HCT116 (cell line): ENCODE measurements around the gene EIF4E3. TPM values are rescaled to one million over a fixed set of nuclear protein-coding genes. Genes with fewer than 3 reads are reported as not detected.

Source experiments
- ATAC-seq: fragments of 200-7000 bp; cut with Tn5 transposase; 2 replicates; pipeline ENCODE4 v1.9.1; 2020; ENCODE audit warnings: mild to moderate bottlenecking, moderate library complexity
- BruUV-seq: library from RNA; stranded (reverse); fragments of 400-500 nt; replicated peaks from 2 replicates; lab custom pipeline; 2021; lab: Mats Ljungman, UMichigan
- CTCF ChIA-PET: fragments of 300-600 bp; sonication (Branson Sonifier 250); formaldehyde crosslinking; loops from one replicate; lab custom pipeline; 2021; ENCODE audit warnings: antibody characterized with exemption; lab: Charles Lee
- POLR2A ChIA-PET: fragments of 300-600, 350-600 bp; sonication (Branson Sonifier 250); formaldehyde crosslinking; loops from one replicate; lab custom pipeline; 2021; ENCODE audit warnings: antibody characterized with exemption; lab: Charles Lee
- RAD21 ChIA-PET, 2 experiments: fragments of 300-600 bp; sonication (Branson Sonifier 250); formaldehyde crosslinking; loops; one replicate each; lab custom pipeline; 2023; ENCODE audit warnings: low total read pairs in 2 of 2; ENCODE audit not compliant: uncharacterized antibody in 2 of 2, unreplicated experiment in 2 of 2, low non-redundant PET in 1 of 2; lab: Charles Lee
- DNase-seq: peaks from one replicate; pipeline ENCODE4 v3.0.0-alpha.2; 2010; ENCODE audit warnings: low read depth, low spot score
- H2AFZ ChIP-seq: fragments of 200-600 bp; shearing (Covaris generic), sonication (generic); 2 replicates; pipeline ENCODE4 v1.6.1; 2017; ENCODE audit warnings: low read depth, mixed run types, mixed read lengths, antibody characterized with exemption, low read length; ENCODE audit not compliant: poor library complexity, severe bottlenecking
- H3K27ac ChIP-seq: 2 replicates; pipeline ENCODE4 v1.5.1; 2012; ENCODE audit warnings: low read depth, low read length
- H3K27me3 ChIP-seq: fragments of 200-600 bp; sonication (generic); 2 replicates; pipeline ENCODE4 v1.6.1; 2016; ENCODE audit warnings: mixed run types, low read length, mixed read lengths; ENCODE audit not compliant: insufficient read depth
- H3K36me3 ChIP-seq, 2 experiments: fragments of 200-500 bp in 1 of 2; fragments of 200-600 bp in 1 of 2; sonication (Bioruptor generic) in 1 of 2; sonication (generic) in 1 of 2; 2 replicates each; pipeline versions ENCODE4 v1.5.1 to v1.6.1; 2014 to 2016; ENCODE audit warnings: low read length in 2 of 2, inconsistent platforms in 1 of 2, mixed read lengths in 1 of 2, mixed run types in 1 of 2; ENCODE audit not compliant: insufficient read depth in 2 of 2, control insufficient read depth in 1 of 2
- H3K4me1 ChIP-seq, 2 experiments: fragments of 200-600 bp in 1 of 2; sonication (generic) in 1 of 2; 2 replicates each; pipeline versions ENCODE4 v1.5.1 to v1.6.1; 2012 to 2017; ENCODE audit warnings: low read length in 2 of 2, inconsistent platforms in 1 of 2, mild to moderate bottlenecking in 1 of 2, mixed read lengths in 1 of 2, mixed run types in 1 of 2, moderate library complexity in 1 of 2; ENCODE audit not compliant: insufficient read depth in 2 of 2, control insufficient read depth in 1 of 2
- H3K4me2 ChIP-seq: fragments of 200-600 bp; sonication (generic); 2 replicates; pipeline ENCODE4 v1.6.1; 2017; ENCODE audit warnings: mixed run types, low read length, mixed read lengths
- H3K4me3 ChIP-seq, 2 experiments: fragments of 200-600 bp in 1 of 2; sonication (generic) in 1 of 2; replicated peaks in 1 of 2; 2 replicates each; pipeline ENCODE4 v1.5.1; 2011 to 2016; ENCODE audit warnings: low read length in 2 of 2, control low read depth in 1 of 2, low read depth in 1 of 2, mild to moderate bottlenecking in 1 of 2, mixed read lengths in 1 of 2, mixed run types in 1 of 2
- H3K79me2 ChIP-seq: fragments of 200-600 bp; sonication (generic); 2 replicates; pipeline ENCODE4 v1.6.1; 2017; ENCODE audit warnings: mild to moderate bottlenecking, mixed run types, low read length, moderate library complexity, mixed read lengths; ENCODE audit not compliant: insufficient read depth
- H3K9ac ChIP-seq: fragments of 200-600 bp; sonication (generic); 2 replicates; pipeline ENCODE4 v1.6.1; 2016; ENCODE audit warnings: low read length, mixed read lengths
- H3K9me2 ChIP-seq: fragments of 200-600 bp; sonication (generic), shearing (Covaris generic); 2 replicates; pipeline ENCODE4 v1.6.1; 2017; ENCODE audit warnings: mixed run types, mild to moderate bottlenecking, moderate library complexity; ENCODE audit not compliant: insufficient read depth
- H3K9me3 ChIP-seq, 2 experiments: fragments of 200-500 bp in 1 of 2; fragments of 200-600 bp in 1 of 2; sonication (Bioruptor generic) in 1 of 2; sonication (generic) in 1 of 2; 2 replicates each; pipeline ENCODE4 v1.6.1; 2014 to 2017; ENCODE audit warnings: low read length in 2 of 2, mixed read lengths in 2 of 2, inconsistent platforms in 1 of 2, low read depth in 1 of 2, mild to moderate bottlenecking in 1 of 2, mixed run types in 1 of 2, moderate library complexity in 1 of 2; ENCODE audit not compliant: control insufficient read depth in 1 of 2, insufficient read depth in 1 of 2
- H4K20me1 ChIP-seq: fragments of 200-600 bp; sonication (generic), shearing (Covaris generic); 2 replicates; pipeline ENCODE4 v1.6.1; 2017; ENCODE audit warnings: mixed run types, mild to moderate bottlenecking, moderate library complexity; ENCODE audit not compliant: insufficient read depth
- CBX3 ChIP-seq: IDR thresholded peaks from 2 replicates; pipeline ENCODE4 v1.6.1; 2012; ENCODE audit warnings: low read depth
- ELF1 ChIP-seq: IDR thresholded peaks from 2 replicates; pipeline ENCODE4 v1.6.1; 2012; ENCODE audit warnings: low read depth, borderline replicate concordance
- EZH2 ChIP-seq: fragments of 200-600 bp; sonication (generic); IDR thresholded peaks from 2 replicates; pipeline ENCODE4 v1.6.1; 2017; ENCODE audit warnings: antibody characterized with exemption, mixed run types
- JUND ChIP-seq: IDR thresholded peaks from 2 replicates; pipeline ENCODE4 v1.6.1; 2012
- POLR2AphosphoS5 ChIP-seq: IDR thresholded peaks from 2 replicates; pipeline ENCODE4 v1.6.1; 2011; ENCODE audit warnings: mild to moderate bottlenecking, low read depth, low read length, moderate library complexity
- RAD21 ChIP-seq: IDR thresholded peaks from 2 replicates; pipeline ENCODE4 v1.6.1; 2012; ENCODE audit warnings: low read depth, mild to moderate bottlenecking
- SP1 ChIP-seq: IDR thresholded peaks from 2 replicates; pipeline ENCODE4 v1.6.1; 2012; ENCODE audit warnings: low read depth
- YY1 ChIP-seq: IDR thresholded peaks from 2 replicates; pipeline ENCODE4 v1.6.1; 2011; ENCODE audit warnings: low read length, low read depth, moderate library complexity, mild to moderate bottlenecking; ENCODE audit not compliant: insufficient replicate concordance; ENCODE audit errors: extremely low read depth
- intact Hi-C: fragments of 100-400 bp; cut with micrococcal nuclease; formaldehyde crosslinking; loops from 2 replicates; pipeline ENCODE4 v1.10.0; 2022
- total RNA-seq: library from RNA; stranded (reverse); gene quantifications from one replicate; pipeline ENCODE4 v1.2.1, GENCODE V29; 2021; ENCODE audit not compliant: unreplicated experiment
- TF ChIP-seq, protein P1 (sequence below): IDR thresholded peaks from 2 replicates; pipeline ENCODE4 v1.6.1; 2012; ENCODE audit warnings: low read depth
- TF ChIP-seq, protein P2 (sequence below): IDR thresholded peaks from 2 replicates; pipeline ENCODE4 v1.6.1; 2011; ENCODE audit warnings: mild to moderate bottlenecking, low read length, moderate library complexity; ENCODE audit not compliant: insufficient replicate concordance; ENCODE audit errors: extremely low read depth
- TF ChIP-seq, protein P3 (sequence below), 3 experiments: fragments of 200-600 bp in 1 of 3; sonication (generic) in 1 of 3; IDR thresholded peaks in 2 of 3; conservative IDR thresholded peaks in 1 of 3; 2 replicates each; pipeline ENCODE4 v1.5.1; 2012 to 2017; ENCODE audit warnings: low read depth in 2 of 3, low read length in 2 of 3, antibody characterized with exemption in 1 of 3, borderline replicate concordance in 1 of 3, control low read depth in 1 of 3, mild to moderate bottlenecking in 1 of 3, mixed read lengths in 1 of 3, mixed run types in 1 of 3, moderate library complexity in 1 of 3; ENCODE audit not compliant: insufficient read depth in 1 of 3

The EIF4E3 gene
- total RNA-seq, 1 experiment from 2014 or later = 6.0 TPM

DNA sequence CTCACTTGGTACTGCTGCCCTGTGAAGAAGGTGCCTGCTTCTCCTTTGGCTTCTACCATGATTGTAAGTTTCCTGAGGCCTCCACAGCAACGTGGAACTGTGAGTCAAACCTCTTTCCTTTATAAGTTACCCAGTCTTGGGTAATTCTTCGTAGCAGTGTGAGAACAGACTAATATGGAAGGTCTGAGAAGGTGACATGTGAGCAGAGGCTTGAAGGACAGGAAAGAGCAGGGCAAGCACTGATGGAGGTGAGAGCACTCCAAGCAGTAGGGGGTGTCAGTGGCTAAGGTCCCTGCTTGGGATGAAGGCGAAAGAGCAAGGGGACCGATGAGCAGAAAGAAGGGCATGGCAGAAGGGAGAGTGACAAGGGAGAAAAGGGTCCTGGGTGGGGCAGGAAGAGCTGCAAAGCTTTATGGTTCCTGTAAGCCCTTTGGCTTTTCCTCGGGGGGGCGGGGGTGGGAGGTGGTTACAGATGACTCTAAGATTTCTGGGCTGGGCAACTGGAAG lies 3.5 kb downstream of the EIF4E3 start:
- CTCF ChIA-PET = no interaction called here
- POLR2A ChIA-PET = no interaction called here
- H3K27me3 ChIP-seq = peaks cover 19% of the 10 kb centered on the region

More for the DNA sequence above, 3.5 kb downstream of the EIF4E3 start:
- Histone ChIP-seq H3K4me2 (no peak overlapping the region), H3K9me3 (no peaks in the 10 kb centered on the region), H3K9me2 (no peaks in the 10 kb centered on the region), H3K27ac (no peak overlapping the region), H3K79me2 (no peaks in the 10 kb centered on the region), H4K20me1 (no peaks in the 10 kb centered on the region), H3K36me3 (no peaks in the 10 kb centered on the region), H2AFZ (no peak overlapping the region), H3K9ac (no peak overlapping the region), H3K4me1 (peaks cover 7 to 12% of the 10 kb centered on the region in 2 experiments; a peak in 3 of 4 replicates), H3K4me3 (no peak overlapping the region)
- intact Hi-C loops = no loop called here
- RAD21 ChIA-PET = no interaction called here
- no peak for ATAC-seq
- no TSS peak for BruUV-seq
- TF ChIP-seq RAD21 = no peak
- no peak for TF ChIP-seq POLR2AphosphoS5
- no peak for TF ChIP-seq ELF1
- no peak for TF ChIP-seq YY1
- no peak for TF ChIP-seq CBX3
- TF ChIP-seq EZH2 = no peak
- TF ChIP-seq, protein P1, sequence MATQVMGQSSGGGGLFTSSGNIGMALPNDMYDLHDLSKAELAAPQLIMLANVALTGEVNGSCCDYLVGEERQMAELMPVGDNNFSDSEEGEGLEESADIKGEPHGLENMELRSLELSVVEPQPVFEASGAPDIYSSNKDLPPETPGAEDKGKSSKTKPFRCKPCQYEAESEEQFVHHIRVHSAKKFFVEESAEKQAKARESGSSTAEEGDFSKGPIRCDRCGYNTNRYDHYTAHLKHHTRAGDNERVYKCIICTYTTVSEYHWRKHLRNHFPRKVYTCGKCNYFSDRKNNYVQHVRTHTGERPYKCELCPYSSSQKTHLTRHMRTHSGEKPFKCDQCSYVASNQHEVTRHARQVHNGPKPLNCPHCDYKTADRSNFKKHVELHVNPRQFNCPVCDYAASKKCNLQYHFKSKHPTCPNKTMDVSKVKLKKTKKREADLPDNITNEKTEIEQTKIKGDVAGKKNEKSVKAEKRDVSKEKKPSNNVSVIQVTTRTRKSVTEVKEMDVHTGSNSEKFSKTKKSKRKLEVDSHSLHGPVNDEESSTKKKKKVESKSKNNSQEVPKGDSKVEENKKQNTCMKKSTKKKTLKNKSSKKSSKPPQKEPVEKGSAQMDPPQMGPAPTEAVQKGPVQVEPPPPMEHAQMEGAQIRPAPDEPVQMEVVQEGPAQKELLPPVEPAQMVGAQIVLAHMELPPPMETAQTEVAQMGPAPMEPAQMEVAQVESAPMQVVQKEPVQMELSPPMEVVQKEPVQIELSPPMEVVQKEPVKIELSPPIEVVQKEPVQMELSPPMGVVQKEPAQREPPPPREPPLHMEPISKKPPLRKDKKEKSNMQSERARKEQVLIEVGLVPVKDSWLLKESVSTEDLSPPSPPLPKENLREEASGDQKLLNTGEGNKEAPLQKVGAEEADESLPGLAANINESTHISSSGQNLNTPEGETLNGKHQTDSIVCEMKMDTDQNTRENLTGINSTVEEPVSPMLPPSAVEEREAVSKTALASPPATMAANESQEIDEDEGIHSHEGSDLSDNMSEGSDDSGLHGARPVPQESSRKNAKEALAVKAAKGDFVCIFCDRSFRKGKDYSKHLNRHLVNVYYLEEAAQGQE = no peak
- TF ChIP-seq JUND = no peak
- no peak for TF ChIP-seq SP1
- TF ChIP-seq, protein P2, sequence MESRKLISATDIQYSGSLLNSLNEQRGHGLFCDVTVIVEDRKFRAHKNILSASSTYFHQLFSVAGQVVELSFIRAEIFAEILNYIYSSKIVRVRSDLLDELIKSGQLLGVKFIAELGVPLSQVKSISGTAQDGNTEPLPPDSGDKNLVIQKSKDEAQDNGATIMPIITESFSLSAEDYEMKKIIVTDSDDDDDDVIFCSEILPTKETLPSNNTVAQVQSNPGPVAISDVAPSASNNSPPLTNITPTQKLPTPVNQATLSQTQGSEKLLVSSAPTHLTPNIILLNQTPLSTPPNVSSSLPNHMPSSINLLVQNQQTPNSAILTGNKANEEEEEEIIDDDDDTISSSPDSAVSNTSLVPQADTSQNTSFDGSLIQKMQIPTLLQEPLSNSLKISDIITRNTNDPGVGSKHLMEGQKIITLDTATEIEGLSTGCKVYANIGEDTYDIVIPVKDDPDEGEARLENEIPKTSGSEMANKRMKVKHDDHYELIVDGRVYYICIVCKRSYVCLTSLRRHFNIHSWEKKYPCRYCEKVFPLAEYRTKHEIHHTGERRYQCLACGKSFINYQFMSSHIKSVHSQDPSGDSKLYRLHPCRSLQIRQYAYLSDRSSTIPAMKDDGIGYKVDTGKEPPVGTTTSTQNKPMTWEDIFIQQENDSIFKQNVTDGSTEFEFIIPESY = no peak
- TF ChIP-seq, protein P3, sequence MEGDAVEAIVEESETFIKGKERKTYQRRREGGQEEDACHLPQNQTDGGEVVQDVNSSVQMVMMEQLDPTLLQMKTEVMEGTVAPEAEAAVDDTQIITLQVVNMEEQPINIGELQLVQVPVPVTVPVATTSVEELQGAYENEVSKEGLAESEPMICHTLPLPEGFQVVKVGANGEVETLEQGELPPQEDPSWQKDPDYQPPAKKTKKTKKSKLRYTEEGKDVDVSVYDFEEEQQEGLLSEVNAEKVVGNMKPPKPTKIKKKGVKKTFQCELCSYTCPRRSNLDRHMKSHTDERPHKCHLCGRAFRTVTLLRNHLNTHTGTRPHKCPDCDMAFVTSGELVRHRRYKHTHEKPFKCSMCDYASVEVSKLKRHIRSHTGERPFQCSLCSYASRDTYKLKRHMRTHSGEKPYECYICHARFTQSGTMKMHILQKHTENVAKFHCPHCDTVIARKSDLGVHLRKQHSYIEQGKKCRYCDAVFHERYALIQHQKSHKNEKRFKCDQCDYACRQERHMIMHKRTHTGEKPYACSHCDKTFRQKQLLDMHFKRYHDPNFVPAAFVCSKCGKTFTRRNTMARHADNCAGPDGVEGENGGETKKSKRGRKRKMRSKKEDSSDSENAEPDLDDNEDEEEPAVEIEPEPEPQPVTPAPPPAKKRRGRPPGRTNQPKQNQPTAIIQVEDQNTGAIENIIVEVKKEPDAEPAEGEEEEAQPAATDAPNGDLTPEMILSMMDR (IDR thresholded peaks at IDR 0.05 in 2 of 3, conservative IDR thresholded peaks at IDR 0.05 in 1 of 3; ENCODE audit: borderline replicate concordance in 1 of 3, insufficient read depth in 1 of 3, low read depth in 2 of 3, low read length in 2 of 3) = no peak
- DNase-seq = no peak
